H9 (cell line): ENCODE data around the gene SERPIND1. TPM values are rescaled to one million over a fixed set of nuclear protein-coding genes. Genes with fewer than 3 reads are reported as not detected.

Experiments used
- DNase-seq: peaks from one replicate; pipeline ENCODE4 v3.0.0-alpha.2; 2017
- H2AFZ ChIP-seq: one replicate; pipeline ENCODE4 v1.6.1; 2013; ENCODE audit warnings: mild to moderate bottlenecking, low read length, control low read depth, moderate library complexity
- H2AK5ac ChIP-seq: 2 replicates; pipeline ENCODE4 v1.6.1; 2013; ENCODE audit warnings: low read length, control low read depth, mixed read lengths; ENCODE audit not compliant: insufficient read length
- H2BK120ac ChIP-seq: one replicate; pipeline ENCODE4 v1.6.1; 2013; ENCODE audit warnings: low read depth, mild to moderate bottlenecking, low read length, control low read depth, inconsistent platforms; ENCODE audit not compliant: poor library complexity, severe bottlenecking
- H2BK12ac ChIP-seq: 2 replicates; pipeline ENCODE4 v1.6.1; 2013; ENCODE audit warnings: low read length, control low read depth, mixed read lengths, low read depth; ENCODE audit not compliant: insufficient read length
- H2BK15ac ChIP-seq: 2 replicates; pipeline ENCODE4 v1.6.1; 2013; ENCODE audit warnings: low read depth, low read length, control low read depth
- H2BK20ac ChIP-seq: one replicate; pipeline ENCODE4 v1.6.1; 2013; ENCODE audit warnings: low read depth, mild to moderate bottlenecking, low read length, control low read depth, inconsistent platforms; ENCODE audit not compliant: poor library complexity, severe bottlenecking
- H2BK5ac ChIP-seq: 2 replicates; pipeline ENCODE4 v1.6.1; 2013; ENCODE audit warnings: low read length, control low read depth, mixed read lengths; ENCODE audit not compliant: insufficient read length
- H3K14ac ChIP-seq: 2 replicates; pipeline ENCODE4 v1.6.1; 2013; ENCODE audit warnings: low read length, control low read depth; ENCODE audit not compliant: insufficient read depth
- H3K18ac ChIP-seq: 2 replicates; pipeline ENCODE4 v1.6.1; 2013; ENCODE audit warnings: low read depth, mild to moderate bottlenecking, mixed read lengths, low read length, control low read depth; ENCODE audit not compliant: insufficient read length
- H3K23ac ChIP-seq: 2 replicates; pipeline ENCODE4 v1.6.1; 2013; ENCODE audit warnings: low read length, control low read depth, mixed read lengths, low read depth; ENCODE audit not compliant: insufficient read length
- H3K23me2 ChIP-seq: 2 replicates; pipeline ENCODE4 v1.6.1; 2013; ENCODE audit warnings: low read depth, mild to moderate bottlenecking, mixed read lengths, low read length, control low read depth; ENCODE audit not compliant: insufficient read length, poor library complexity, severe bottlenecking
- H3K27ac ChIP-seq: 2 replicates; pipeline ENCODE4 v1.5.1; 2013; ENCODE audit warnings: low read length, control low read depth, mixed read lengths, low read depth; ENCODE audit not compliant: insufficient read length
- H3K27me3 ChIP-seq: 2 replicates; pipeline ENCODE4 v1.6.1; 2013; ENCODE audit warnings: low read length, control low read depth, inconsistent platforms; ENCODE audit not compliant: insufficient read depth
- H3K4ac ChIP-seq: 2 replicates; pipeline ENCODE4 v1.6.1; 2013; ENCODE audit warnings: low read depth, mild to moderate bottlenecking, control low read depth, inconsistent platforms, low read length, moderate library complexity
- H3K4me1 ChIP-seq: 2 replicates; pipeline ENCODE4 v1.6.1; 2013; ENCODE audit warnings: low read length, control low read depth, inconsistent platforms; ENCODE audit not compliant: insufficient read depth
- H3K4me2 ChIP-seq: 2 replicates; pipeline ENCODE4 v1.6.1; 2013; ENCODE audit warnings: low read length, control low read depth, mixed read lengths; ENCODE audit not compliant: insufficient read length, insufficient read depth
- H3K56ac ChIP-seq: 2 replicates; pipeline ENCODE4 v1.6.1; 2013; ENCODE audit warnings: low read depth, mild to moderate bottlenecking, mixed read lengths, low read length, control low read depth; ENCODE audit not compliant: insufficient read length
- H3K79me1 ChIP-seq: 2 replicates; pipeline ENCODE4 v1.6.1; 2013; ENCODE audit warnings: low read depth, mild to moderate bottlenecking, moderate library complexity, low read length, control low read depth, inconsistent platforms; ENCODE audit not compliant: insufficient read depth, poor library complexity, severe bottlenecking
- H3K79me2 ChIP-seq: 2 replicates; pipeline ENCODE4 v1.6.1; 2013; ENCODE audit warnings: low read length, control low read depth, inconsistent platforms; ENCODE audit not compliant: insufficient read depth
- H3K9ac ChIP-seq: 2 replicates; pipeline ENCODE4 v1.6.1; 2013; ENCODE audit warnings: low read length, control low read depth, mixed read lengths; ENCODE audit not compliant: insufficient read length; ENCODE audit errors: extremely low read depth
- H3K9me3 ChIP-seq: one replicate; pipeline ENCODE4 v1.6.1; 2013; ENCODE audit warnings: low read depth, low read length, inconsistent platforms; ENCODE audit not compliant: control insufficient read depth
- H3T11ph ChIP-seq: one replicate; pipeline ENCODE4 v1.6.1; 2013; ENCODE audit warnings: mild to moderate bottlenecking, low read length, control low read depth, inconsistent platforms
- H4K20me1 ChIP-seq: one replicate; pipeline ENCODE4 v1.6.1; 2013; ENCODE audit not compliant: control insufficient read depth, insufficient read length, insufficient read depth
- H4K5ac ChIP-seq: 2 replicates; pipeline ENCODE4 v1.6.1; 2013; ENCODE audit warnings: low read depth, mild to moderate bottlenecking, mixed read lengths, low read length, control low read depth; ENCODE audit not compliant: insufficient read length
- H4K8ac ChIP-seq: replicated peaks from 2 replicates; pipeline ENCODE4 v1.6.1; 2013; ENCODE audit warnings: low read length, control low read depth, mixed read lengths, low read depth; ENCODE audit not compliant: insufficient read length
- H4K91ac ChIP-seq: 2 replicates; pipeline ENCODE4 v1.6.1; 2013; ENCODE audit warnings: low read depth, mild to moderate bottlenecking, moderate library complexity, mixed read lengths, low read length, control low read depth; ENCODE audit not compliant: insufficient read length
- H3K27ac Mint-ChIP-seq, 3 experiments: 2 replicates in 2 of 3; 3 replicates in 1 of 3; pipeline ENCODE4 v1.8.0; 2020 to 2021; ENCODE audit warnings: mixed read lengths in 3 of 3, mild to moderate bottlenecking in 1 of 3, moderate library complexity in 1 of 3
- H3K27me3 Mint-ChIP-seq: 2 replicates; pipeline ENCODE4 v1.8.0; 2021; ENCODE audit warnings: low read depth, mild to moderate bottlenecking, moderate library complexity, mixed read lengths
- H3K36me3 Mint-ChIP-seq, 3 experiments: 2 replicates in 2 of 3; 3 replicates in 1 of 3; pipeline ENCODE4 v1.8.0; 2020 to 2021; ENCODE audit warnings: low read depth in 3 of 3, mixed read lengths in 3 of 3; ENCODE audit not compliant: insufficient read depth in 1 of 3
- H3K4me1 Mint-ChIP-seq, 2 experiments: 2 replicates each; pipeline ENCODE4 v1.8.0; 2020; ENCODE audit warnings: mixed read lengths in 2 of 2
- H3K4me3 Mint-ChIP-seq, 2 experiments: 2 replicates in 1 of 2; 3 replicates in 1 of 2; pipeline ENCODE4 v1.8.0; 2020 to 2021; ENCODE audit warnings: mild to moderate bottlenecking in 2 of 2, mixed read lengths in 2 of 2, moderate library complexity in 1 of 2
- H3K9me3 Mint-ChIP-seq, 2 experiments: 2 replicates in 1 of 2; 3 replicates in 1 of 2; pipeline ENCODE4 v1.8.0; 2020; ENCODE audit warnings: mild to moderate bottlenecking in 2 of 2, mixed read lengths in 2 of 2, moderate library complexity in 1 of 2
- WGBS: extraction: QIAGEN DNeasy Blood & Tissue Kit; methylation state at CpG from one replicate; pipeline ENCODE4 v1.1.7; 2013; ENCODE audit warnings: missing lambda C conversion rate, low lambda C conversion rate, mixed read lengths; ENCODE audit not compliant: insufficient read length; ENCODE audit errors: extremely low coverage; 5-methylcytosine and 5-hydroxymethylcytosine counted together
- total RNA-seq: library from RNA; stranded (reverse); gene quantifications from 2 replicates; pipeline ENCODE4 v1.2.1, GENCODE V29; 2021
- TF ChIP-seq, protein P1 (sequence below): fragments of 200-600 bp; sonication (generic); conservative IDR thresholded peaks from 3 replicates; pipeline ENCODE4 v1.8.0; 2021; ENCODE audit warnings: antibody characterized with exemption, mild to moderate bottlenecking

SERPIND1 gene
- total RNA-seq, 1 experiment from 2014 or later, result not detected

DNA sequence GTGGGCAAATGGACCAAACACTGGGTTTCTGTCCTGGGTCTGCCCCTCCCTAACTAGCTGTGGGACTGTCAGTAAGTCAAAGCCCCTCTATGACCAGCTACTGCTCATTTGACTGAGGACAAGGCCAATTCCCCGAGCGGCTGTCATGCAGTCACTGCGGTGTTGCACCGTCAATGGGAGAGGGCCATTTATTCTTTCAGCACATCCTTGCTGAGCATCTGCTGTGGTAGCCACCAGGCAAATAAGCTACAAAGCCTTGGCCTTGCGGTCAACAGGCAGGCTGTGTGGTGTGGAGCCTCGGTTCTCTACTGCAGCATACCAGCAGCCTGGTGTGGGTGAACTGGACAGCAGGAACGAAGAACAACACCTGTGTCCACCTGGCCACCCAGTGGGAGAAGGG lies 25.8 kb upstream of the SERPIND1 start:
- no peaks in the 10 kb centered on the region for H3K9me3 ChIP-seq
- H3K27ac ChIP-seq, result no peak overlapping the region
- H4K20me1 ChIP-seq, result no peaks in the 10 kb centered on the region
- no peak overlapping the region for H2AFZ ChIP-seq
- no peaks in the 10 kb centered on the region for H3K79me1 ChIP-seq
- H3K18ac ChIP-seq, result no peak overlapping the region
- H3K9ac ChIP-seq, result no peak overlapping the region
- Mint-ChIP-seq H3K4me3 (no peak overlapping the region), H3K9me3 (no peaks in the 10 kb centered on the region), H3K27ac (no peak overlapping the region), H3K27me3 (no peaks in the 10 kb centered on the region), H3K36me3 (peaks cover 0 to 46% (median 4%) of the 10 kb centered on the region in 3 experiments; a peak in 3 of 7 replicates), H3K4me1 (0 out of 4 replicates have a peak, but pooled peaks cover 0 to 3% of the 10 kb centered on the region in 2 experiments)
- H2BK15ac ChIP-seq, result no peak overlapping the region; the same call in 1 of the 2 replicates
- no peak overlapping the region for H3K4ac ChIP-seq
- no peak overlapping the region for H3K14ac ChIP-seq
- H2BK20ac ChIP-seq, result no peak overlapping the region
- WGBS, result no CpG with 5 or more reads among the region's 7 CpGs
- H2AK5ac ChIP-seq, result no peak overlapping the region
- no peak overlapping the region for H4K5ac ChIP-seq
- H3K4me2 ChIP-seq, result no peak overlapping the region
- no peaks in the 10 kb centered on the region for H3K4me1 ChIP-seq
- no peak overlapping the region for H2BK120ac ChIP-seq
- H3K23me2 ChIP-seq, result no peaks in the 10 kb centered on the region
- H2BK5ac ChIP-seq, result no peak overlapping the region
- H3K27me3 ChIP-seq, result no peaks in the 10 kb centered on the region; the same call in 1 of the 2 replicates
- no peak overlapping the region for H3T11ph ChIP-seq
- H3K79me2 ChIP-seq, result no peaks in the 10 kb centered on the region
- TF ChIP-seq, protein P1, sequence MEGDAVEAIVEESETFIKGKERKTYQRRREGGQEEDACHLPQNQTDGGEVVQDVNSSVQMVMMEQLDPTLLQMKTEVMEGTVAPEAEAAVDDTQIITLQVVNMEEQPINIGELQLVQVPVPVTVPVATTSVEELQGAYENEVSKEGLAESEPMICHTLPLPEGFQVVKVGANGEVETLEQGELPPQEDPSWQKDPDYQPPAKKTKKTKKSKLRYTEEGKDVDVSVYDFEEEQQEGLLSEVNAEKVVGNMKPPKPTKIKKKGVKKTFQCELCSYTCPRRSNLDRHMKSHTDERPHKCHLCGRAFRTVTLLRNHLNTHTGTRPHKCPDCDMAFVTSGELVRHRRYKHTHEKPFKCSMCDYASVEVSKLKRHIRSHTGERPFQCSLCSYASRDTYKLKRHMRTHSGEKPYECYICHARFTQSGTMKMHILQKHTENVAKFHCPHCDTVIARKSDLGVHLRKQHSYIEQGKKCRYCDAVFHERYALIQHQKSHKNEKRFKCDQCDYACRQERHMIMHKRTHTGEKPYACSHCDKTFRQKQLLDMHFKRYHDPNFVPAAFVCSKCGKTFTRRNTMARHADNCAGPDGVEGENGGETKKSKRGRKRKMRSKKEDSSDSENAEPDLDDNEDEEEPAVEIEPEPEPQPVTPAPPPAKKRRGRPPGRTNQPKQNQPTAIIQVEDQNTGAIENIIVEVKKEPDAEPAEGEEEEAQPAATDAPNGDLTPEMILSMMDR, result no peak
- no peak overlapping the region for H3K56ac ChIP-seq
- no peak for DNase-seq
- no peak overlapping the region for H2BK12ac ChIP-seq
- no peak overlapping the region for H4K8ac ChIP-seq
- H4K91ac ChIP-seq, result no peak overlapping the region
- H3K23ac ChIP-seq, result no peak overlapping the region
